Measurements from ENCODE around the gene BZW2.

The BZW2 gene

GRCh38 chr7:16726189-16726588, 80.2 kb downstream of the BZW2 start:
- DNase-seq: no peak

GRCh38 chr7:16727736-16728135, 81.8 kb downstream of the BZW2 start:
- DNase-seq: no peak

- DNase-seq: no peak
Observed at GRCh38 chr7:16728811-16729210, 82.8 kb downstream of the BZW2 start.

GRCh38 chr7:16729541-16729940, 83.6 kb downstream of the BZW2 start:
- no peak for DNase-seq

- no peak for DNase-seq
Observed at GRCh38 chr7:16730937-16731336, 85.0 kb downstream of the BZW2 start.

GRCh38 chr7:16732828-16733227, 86.8 kb downstream of the BZW2 start:
- DNase-seq: no peak

GRCh38 chr7:16734148-16734726, 88.3 kb downstream of the BZW2 start:
- DNase-seq: no peak

GRCh38 chr7:16735020-16735419, 89.0 kb downstream of the BZW2 start:
- no peak for DNase-seq

- DNase-seq: no peak
Observed at GRCh38 chr7:16738011-16738688, 92.2 kb downstream of the BZW2 start.

GRCh38 chr7:16739863-16740622, 94.1 kb downstream of the BZW2 start:
- DNase-seq: no peak

- no peak for DNase-seq
Observed at GRCh38 chr7:16740623-16740953, 94.6 kb downstream of the BZW2 start.

GRCh38 chr7:16740996-16741395, 95.0 kb downstream of the BZW2 start:
- no peak for DNase-seq

- DNase-seq: no peak
Observed at GRCh38 chr7:16741676-16742075, 95.7 kb downstream of the BZW2 start.

GRCh38 chr7:16742547-16742946, 96.6 kb downstream of the BZW2 start:
- no peak for DNase-seq

- no peak for DNase-seq
Observed at GRCh38 chr7:16743236-16743635, 97.3 kb downstream of the BZW2 start.

- DNase-seq: no peak
Observed at GRCh38 chr7:16744518-16745250, 98.7 kb downstream of the BZW2 start.

GRCh38 chr7:16745645-16746044, 99.7 kb downstream of the BZW2 start:
- DNase-seq: no peak

GRCh38 chr7:16747102-16747501, 101.1 kb downstream of the BZW2 start:
- DNase-seq: no peak

- peak; percentile 20 for DNase-seq
Observed at GRCh38 chr7:16753102-16753931, 107.3 kb downstream of the BZW2 start, which contains the start of gene TSPAN13. Gene TSPAN13 (plus strand): TSS chr7:16753755. CDS start chr7:16753968, 213 bp downstream.

- no peak for DNase-seq
Observed at GRCh38 chr7:16753932-16754855, 108.2 kb downstream of the BZW2 start.

GRCh38 chr7:16754856-16755317, 108.9 kb downstream of the BZW2 start:
- DNase-seq: no peak

All from T-helper 9 cell (primary cell).